HG02642 (cell line): ENCODE measurements around the gene ITPR1.
"Not testable (repeated sequence)": the region's sequence is repeated elsewhere in the genome, so short reads cannot be mapped to it uniquely, and the experiment has no call there.

Experiments used
- ATAC-seq: cut with Tn5 transposase; IDR thresholded peaks from one replicate; pipeline ENCODE4 v1.9.1; 2021; ENCODE audit warnings: mild to moderate bottlenecking; ENCODE audit not compliant: unreplicated experiment, poor library complexity

ITPR1 gene

GRCh38 chr3:4587838-4588105, 94.6 kb downstream of the ITPR1 start:
- no peak for ATAC-seq

GRCh38 chr3:4588466-4588865, 95.3 kb downstream of the ITPR1 start:
- no peak for ATAC-seq

GRCh38 chr3:4589475-4590097, 96.4 kb downstream of the ITPR1 start:
- no peak for ATAC-seq

- ATAC-seq = not testable (repeated sequence)
Measured at GRCh38 chr3:4590849-4591248, 97.7 kb downstream of the ITPR1 start.

GRCh38 chr3:4591669-4592068, 98.5 kb downstream of the ITPR1 start:
- ATAC-seq = no peak

- ATAC-seq = no peak
Measured at GRCh38 chr3:4593014-4593413, 99.9 kb downstream of the ITPR1 start.

- ATAC-seq = no peak
Measured at GRCh38 chr3:4595710-4596113, 102.6 kb downstream of the ITPR1 start.

- no peak for ATAC-seq
Measured at GRCh38 chr3:4596612-4597011, 103.5 kb downstream of the ITPR1 start.

- no peak for ATAC-seq
Measured at GRCh38 chr3:4597208-4597985, 104.2 kb downstream of the ITPR1 start.

GRCh38 chr3:4598232-4598631, 105.1 kb downstream of the ITPR1 start:
- ATAC-seq = not testable (repeated sequence)

GRCh38 chr3:4599612-4600011, 106.5 kb downstream of the ITPR1 start:
- ATAC-seq = no peak

GRCh38 chr3:4600493-4600892, 107.3 kb downstream of the ITPR1 start:
- ATAC-seq = no peak

- no peak for ATAC-seq
Measured at GRCh38 chr3:4601892-4602291, 108.7 kb downstream of the ITPR1 start.

GRCh38 chr3:4604693-4605092, 111.5 kb downstream of the ITPR1 start:
- ATAC-seq = no peak

- no peak for ATAC-seq
Measured at GRCh38 chr3:4606911-4607310, 113.8 kb downstream of the ITPR1 start.

- ATAC-seq = no peak
Measured at GRCh38 chr3:4613366-4613765, 120.2 kb downstream of the ITPR1 start.

GRCh38 chr3:4614070-4614469, 120.9 kb downstream of the ITPR1 start:
- ATAC-seq = no peak

- ATAC-seq = no peak
Measured at GRCh38 chr3:4614927-4615326, 121.8 kb downstream of the ITPR1 start.

- ATAC-seq = no peak
Measured at GRCh38 chr3:4615750-4616149, 122.6 kb downstream of the ITPR1 start.

- no peak for ATAC-seq
Measured at GRCh38 chr3:4623421-4623999, 130.4 kb downstream of the ITPR1 start.

GRCh38 chr3:4627651-4628375, 134.7 kb downstream of the ITPR1 start:
- ATAC-seq = no peak
